GM23338 (cell line): ENCODE measurements around the gene TMEM200A. TPM values are rescaled to one million over a fixed set of nuclear protein-coding genes. Genes with fewer than 3 reads are reported as not detected.

Experiments
- ATAC-seq: fragments of 200-7000 bp; cut with Tn5 transposase; 3 replicates; pipeline ENCODE4 v1.9.1; 2020
- DNase-seq: peaks from one replicate; pipeline ENCODE4 v3.0.0-alpha.2; 2015; ENCODE audit warnings: low spot score
- H2AFZ ChIP-seq: fragments of 200-600 bp; sonication (generic); 2 replicates; pipeline ENCODE4 v1.8.0; 2016; ENCODE audit warnings: antibody characterized with exemption, mild to moderate bottlenecking, moderate library complexity
- H3F3A ChIP-seq: fragments of 200-600 bp; sonication (generic); replicated peaks from 2 replicates; pipeline ENCODE4 v1.8.0; 2017; ENCODE audit warnings: antibody characterized with exemption, mixed run types, low read depth
- H3K27ac ChIP-seq: fragments of 200-600 bp; sonication (generic); 2 replicates; pipeline ENCODE4 v1.6.1; 2016; ENCODE audit warnings: low read depth
- H3K27me3 ChIP-seq: fragments of 200-600 bp; sonication (generic); 2 replicates; pipeline ENCODE4 v1.8.0; 2016; ENCODE audit warnings: mild to moderate bottlenecking, mixed run types, moderate library complexity; ENCODE audit not compliant: insufficient read depth
- H3K36me3 ChIP-seq: fragments of 200-600 bp; sonication (generic); 2 replicates; pipeline ENCODE4 v1.8.0; 2016; ENCODE audit warnings: mild to moderate bottlenecking; ENCODE audit not compliant: insufficient read depth
- H3K4me1 ChIP-seq: fragments of 200-600 bp; sonication (generic); 2 replicates; pipeline ENCODE4 v1.8.0; 2016; ENCODE audit warnings: mild to moderate bottlenecking, moderate library complexity; ENCODE audit not compliant: insufficient read depth
- H3K4me2 ChIP-seq: fragments of 200-600 bp; sonication (generic); 2 replicates; pipeline ENCODE4 v1.7.1; 2017; ENCODE audit warnings: mixed run types
- H3K4me3 ChIP-seq: fragments of 200-600 bp; sonication (generic); 2 replicates; pipeline ENCODE4 v1.6.1; 2016; ENCODE audit warnings: mixed run types
- H3K79me2 ChIP-seq: fragments of 200-600 bp; sonication (generic); replicated peaks from 2 replicates; pipeline ENCODE4 v1.8.0; 2017; ENCODE audit warnings: mild to moderate bottlenecking; ENCODE audit not compliant: insufficient read depth
- H3K9me2 ChIP-seq: fragments of 200-600 bp; sonication (generic); 2 replicates; pipeline ENCODE4 v1.8.0; 2017; ENCODE audit not compliant: insufficient read depth
- H4K20me1 ChIP-seq: fragments of 200-600 bp; sonication (generic); replicated peaks from 2 replicates; pipeline ENCODE4 v1.8.0; 2017; ENCODE audit warnings: mild to moderate bottlenecking; ENCODE audit not compliant: insufficient read depth
- H3K27ac Mint-ChIP-seq: 2 replicates; pipeline ENCODE4 v1.8.0; 2020; ENCODE audit warnings: inconsistent platforms, mild to moderate bottlenecking, moderate library complexity, mixed read lengths
- H3K27me3 Mint-ChIP-seq: 3 replicates; pipeline ENCODE4 v1.8.0; 2022; ENCODE audit warnings: low read depth, mild to moderate bottlenecking, moderate library complexity, mixed read lengths, inconsistent platforms; ENCODE audit not compliant: insufficient read depth, poor library complexity
- H3K36me3 Mint-ChIP-seq: 3 replicates; pipeline ENCODE4 v1.8.0; 2021; ENCODE audit warnings: low read depth, mild to moderate bottlenecking, inconsistent platforms, moderate library complexity, mixed read lengths
- H3K4me1 Mint-ChIP-seq: 3 replicates; pipeline ENCODE4 v1.8.0; 2020; ENCODE audit warnings: mild to moderate bottlenecking, inconsistent platforms, mixed read lengths
- H3K4me3 Mint-ChIP-seq: 3 replicates; pipeline ENCODE4 v1.8.0; 2021; ENCODE audit warnings: moderate library complexity, mild to moderate bottlenecking, inconsistent platforms, mixed read lengths
- H3K9me3 Mint-ChIP-seq: 3 replicates; pipeline ENCODE4 v1.8.0; 2020; ENCODE audit warnings: moderate library complexity, mild to moderate bottlenecking, inconsistent platforms, mixed read lengths
- CREB1 ChIP-seq: fragments of 250-450 bp; sonication (Bioruptor Pico); IDR thresholded peaks from 2 replicates; pipeline ENCODE4 v1.5.0; 2020; ENCODE audit warnings: low read depth, mild to moderate bottlenecking, moderate library complexity
- EZH2 ChIP-seq: fragments of 200-600 bp; sonication (generic); IDR thresholded peaks from one replicate; pipeline ENCODE4 v1.8.0; 2017; ENCODE audit warnings: antibody characterized with exemption, mild to moderate bottlenecking, low read depth; ENCODE audit not compliant: unreplicated experiment
- EZH2phosphoT487 ChIP-seq: fragments of 200-600 bp; sonication (generic); IDR thresholded peaks from one replicate; pipeline ENCODE4 v1.8.1; 2018; ENCODE audit warnings: antibody characterized with exemption; ENCODE audit not compliant: unreplicated experiment
- JUNB ChIP-seq: IDR thresholded peaks from one replicate; pipeline ENCODE4 v1.6.1; 2016; ENCODE audit warnings: antibody characterized with exemption; ENCODE audit not compliant: unreplicated experiment
- NANOG ChIP-seq: IDR thresholded peaks from 2 replicates; pipeline ENCODE4 v1.6.1; 2016; ENCODE audit warnings: antibody characterized with exemption, borderline replicate concordance
- POLR2AphosphoS5 ChIP-seq: IDR thresholded peaks from 2 replicates; pipeline ENCODE4 v1.6.1; 2016; ENCODE audit warnings: antibody characterized with exemption, low read depth
- STAT1 ChIP-seq: IDR thresholded peaks from one replicate; pipeline ENCODE4 v1.6.1; 2016; ENCODE audit warnings: antibody characterized with exemption; ENCODE audit not compliant: unreplicated experiment
- ZNF114 ChIP-seq: fragments of 250-450 bp; sonication (Bioruptor Pico); IDR thresholded peaks from 2 replicates; pipeline ENCODE4 v1.5.0; 2020; ENCODE audit warnings: mild to moderate bottlenecking, moderate library complexity
- ZNF331 ChIP-seq: fragments of 250-450 bp; sonication (Bioruptor Pico); IDR thresholded peaks from 2 replicates; pipeline ENCODE4 v1.5.0; 2020; ENCODE audit warnings: low read depth, mild to moderate bottlenecking, moderate library complexity
- polyA plus RNA-seq: library from polyadenylated mRNA; unstranded; fragments of >200 nt; fragmentation: Nextera tagmentation; extraction: Ambion mirVana; gene quantifications from 2 replicates; pipeline ENCODE4 v1.2.1, GENCODE V29; 2016
- total RNA-seq: library from RNA; depleted of rRNA; stranded (reverse); fragments of >200 nt; shearing (Covaris generic); gene quantifications from 2 replicates; pipeline ENCODE4 v1.2.3, GENCODE V29; 2014
- TF ChIP-seq, protein P1 (sequence below), 2 experiments: fragments of 200-600 bp in 1 of 2; sonication (generic) in 1 of 2; conservative IDR thresholded peaks; 2 replicates each; pipeline versions ENCODE4 v1.5.1 to v1.6.1; 2016 to 2017; ENCODE audit warnings: antibody characterized with exemption in 2 of 2, low read depth in 2 of 2, mild to moderate bottlenecking in 2 of 2, moderate library complexity in 1 of 2
- TF ChIP-seq, protein P2 (sequence below): IDR thresholded peaks from one replicate; pipeline ENCODE4 v1.6.1; 2018; ENCODE audit warnings: antibody characterized with exemption; ENCODE audit not compliant: unreplicated experiment
- TF ChIP-seq, protein P3 (sequence below): fragments of 250-450 bp; sonication (Bioruptor Pico); IDR thresholded peaks from 2 replicates; pipeline ENCODE4 v1.5.0; 2020; ENCODE audit warnings: mild to moderate bottlenecking, moderate library complexity

TMEM200A gene
- total and polyA plus RNA-seq, 2 experiments from 2014 or later = 7.1 to 22.7 TPM

DNA sequence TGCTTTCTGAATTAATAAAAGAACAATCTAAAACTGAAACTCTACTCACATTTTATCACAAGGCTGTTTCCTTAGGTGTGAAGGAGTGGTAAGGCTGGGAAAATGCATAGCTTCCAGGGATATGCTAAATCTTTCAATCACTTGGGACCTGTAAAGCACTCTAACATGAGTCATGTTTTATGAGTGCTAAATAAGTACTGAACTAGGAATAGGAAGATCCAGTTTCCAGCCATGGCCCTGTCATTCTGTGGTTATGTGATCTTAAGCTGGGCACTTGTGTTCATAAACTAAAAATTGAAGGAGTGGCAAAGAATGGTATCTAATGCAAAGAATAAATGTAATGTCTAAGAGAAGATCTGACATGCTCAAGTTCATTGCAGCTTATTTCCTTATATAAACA lies 6.1 kb upstream of the TMEM200A start:
- Mint-ChIP-seq H3K36me3 (peaks cover 21% of the 10 kb centered on the region), H3K9me3 (peaks cover 12% of the 10 kb centered on the region; the same call in 2 of the 3 replicates), H3K27ac (no peak overlapping the region), H3K4me3 (no peak overlapping the region), H3K4me1 (peaks cover 10% of the 10 kb centered on the region), H3K27me3 (no peaks in the 10 kb centered on the region)
- Histone ChIP-seq H3K9me2 (no peaks in the 10 kb centered on the region), H3K27me3 (no peaks in the 10 kb centered on the region), H2AFZ (no peak overlapping the region), H3K27ac (no peak overlapping the region), H3K79me2 (0 out of 2 replicates have a peak, but pooled peaks cover 5% of the 10 kb centered on the region), H3K4me1 (peaks cover 12% of the 10 kb centered on the region), H3F3A (no peaks in the 10 kb centered on the region), H3K36me3 (no peaks in the 10 kb centered on the region), H3K4me2 (no peak overlapping the region), H3K4me3 (no peak overlapping the region), H4K20me1 (no peaks in the 10 kb centered on the region)
- no peak for ATAC-seq
- TF ChIP-seq JUNB (no peak), EZH2phosphoT487 (no peak), STAT1 (no peak), NANOG (no peak), EZH2 (no peak), ZNF331 (CRISPR knock-in tag) (no peak), CREB1 (CRISPR knock-in tag) (no peak), ZNF114 (CRISPR knock-in tag) (no peak), POLR2AphosphoS5 (no peak)
- TF ChIP-seq, protein P1, sequence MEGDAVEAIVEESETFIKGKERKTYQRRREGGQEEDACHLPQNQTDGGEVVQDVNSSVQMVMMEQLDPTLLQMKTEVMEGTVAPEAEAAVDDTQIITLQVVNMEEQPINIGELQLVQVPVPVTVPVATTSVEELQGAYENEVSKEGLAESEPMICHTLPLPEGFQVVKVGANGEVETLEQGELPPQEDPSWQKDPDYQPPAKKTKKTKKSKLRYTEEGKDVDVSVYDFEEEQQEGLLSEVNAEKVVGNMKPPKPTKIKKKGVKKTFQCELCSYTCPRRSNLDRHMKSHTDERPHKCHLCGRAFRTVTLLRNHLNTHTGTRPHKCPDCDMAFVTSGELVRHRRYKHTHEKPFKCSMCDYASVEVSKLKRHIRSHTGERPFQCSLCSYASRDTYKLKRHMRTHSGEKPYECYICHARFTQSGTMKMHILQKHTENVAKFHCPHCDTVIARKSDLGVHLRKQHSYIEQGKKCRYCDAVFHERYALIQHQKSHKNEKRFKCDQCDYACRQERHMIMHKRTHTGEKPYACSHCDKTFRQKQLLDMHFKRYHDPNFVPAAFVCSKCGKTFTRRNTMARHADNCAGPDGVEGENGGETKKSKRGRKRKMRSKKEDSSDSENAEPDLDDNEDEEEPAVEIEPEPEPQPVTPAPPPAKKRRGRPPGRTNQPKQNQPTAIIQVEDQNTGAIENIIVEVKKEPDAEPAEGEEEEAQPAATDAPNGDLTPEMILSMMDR (conservative IDR thresholded peaks at IDR 0.05; ENCODE audit: low read depth in 2 of 2) = no peak
- TF ChIP-seq, protein P2, sequence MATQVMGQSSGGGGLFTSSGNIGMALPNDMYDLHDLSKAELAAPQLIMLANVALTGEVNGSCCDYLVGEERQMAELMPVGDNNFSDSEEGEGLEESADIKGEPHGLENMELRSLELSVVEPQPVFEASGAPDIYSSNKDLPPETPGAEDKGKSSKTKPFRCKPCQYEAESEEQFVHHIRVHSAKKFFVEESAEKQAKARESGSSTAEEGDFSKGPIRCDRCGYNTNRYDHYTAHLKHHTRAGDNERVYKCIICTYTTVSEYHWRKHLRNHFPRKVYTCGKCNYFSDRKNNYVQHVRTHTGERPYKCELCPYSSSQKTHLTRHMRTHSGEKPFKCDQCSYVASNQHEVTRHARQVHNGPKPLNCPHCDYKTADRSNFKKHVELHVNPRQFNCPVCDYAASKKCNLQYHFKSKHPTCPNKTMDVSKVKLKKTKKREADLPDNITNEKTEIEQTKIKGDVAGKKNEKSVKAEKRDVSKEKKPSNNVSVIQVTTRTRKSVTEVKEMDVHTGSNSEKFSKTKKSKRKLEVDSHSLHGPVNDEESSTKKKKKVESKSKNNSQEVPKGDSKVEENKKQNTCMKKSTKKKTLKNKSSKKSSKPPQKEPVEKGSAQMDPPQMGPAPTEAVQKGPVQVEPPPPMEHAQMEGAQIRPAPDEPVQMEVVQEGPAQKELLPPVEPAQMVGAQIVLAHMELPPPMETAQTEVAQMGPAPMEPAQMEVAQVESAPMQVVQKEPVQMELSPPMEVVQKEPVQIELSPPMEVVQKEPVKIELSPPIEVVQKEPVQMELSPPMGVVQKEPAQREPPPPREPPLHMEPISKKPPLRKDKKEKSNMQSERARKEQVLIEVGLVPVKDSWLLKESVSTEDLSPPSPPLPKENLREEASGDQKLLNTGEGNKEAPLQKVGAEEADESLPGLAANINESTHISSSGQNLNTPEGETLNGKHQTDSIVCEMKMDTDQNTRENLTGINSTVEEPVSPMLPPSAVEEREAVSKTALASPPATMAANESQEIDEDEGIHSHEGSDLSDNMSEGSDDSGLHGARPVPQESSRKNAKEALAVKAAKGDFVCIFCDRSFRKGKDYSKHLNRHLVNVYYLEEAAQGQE = no peak
- TF ChIP-seq, protein P3, sequence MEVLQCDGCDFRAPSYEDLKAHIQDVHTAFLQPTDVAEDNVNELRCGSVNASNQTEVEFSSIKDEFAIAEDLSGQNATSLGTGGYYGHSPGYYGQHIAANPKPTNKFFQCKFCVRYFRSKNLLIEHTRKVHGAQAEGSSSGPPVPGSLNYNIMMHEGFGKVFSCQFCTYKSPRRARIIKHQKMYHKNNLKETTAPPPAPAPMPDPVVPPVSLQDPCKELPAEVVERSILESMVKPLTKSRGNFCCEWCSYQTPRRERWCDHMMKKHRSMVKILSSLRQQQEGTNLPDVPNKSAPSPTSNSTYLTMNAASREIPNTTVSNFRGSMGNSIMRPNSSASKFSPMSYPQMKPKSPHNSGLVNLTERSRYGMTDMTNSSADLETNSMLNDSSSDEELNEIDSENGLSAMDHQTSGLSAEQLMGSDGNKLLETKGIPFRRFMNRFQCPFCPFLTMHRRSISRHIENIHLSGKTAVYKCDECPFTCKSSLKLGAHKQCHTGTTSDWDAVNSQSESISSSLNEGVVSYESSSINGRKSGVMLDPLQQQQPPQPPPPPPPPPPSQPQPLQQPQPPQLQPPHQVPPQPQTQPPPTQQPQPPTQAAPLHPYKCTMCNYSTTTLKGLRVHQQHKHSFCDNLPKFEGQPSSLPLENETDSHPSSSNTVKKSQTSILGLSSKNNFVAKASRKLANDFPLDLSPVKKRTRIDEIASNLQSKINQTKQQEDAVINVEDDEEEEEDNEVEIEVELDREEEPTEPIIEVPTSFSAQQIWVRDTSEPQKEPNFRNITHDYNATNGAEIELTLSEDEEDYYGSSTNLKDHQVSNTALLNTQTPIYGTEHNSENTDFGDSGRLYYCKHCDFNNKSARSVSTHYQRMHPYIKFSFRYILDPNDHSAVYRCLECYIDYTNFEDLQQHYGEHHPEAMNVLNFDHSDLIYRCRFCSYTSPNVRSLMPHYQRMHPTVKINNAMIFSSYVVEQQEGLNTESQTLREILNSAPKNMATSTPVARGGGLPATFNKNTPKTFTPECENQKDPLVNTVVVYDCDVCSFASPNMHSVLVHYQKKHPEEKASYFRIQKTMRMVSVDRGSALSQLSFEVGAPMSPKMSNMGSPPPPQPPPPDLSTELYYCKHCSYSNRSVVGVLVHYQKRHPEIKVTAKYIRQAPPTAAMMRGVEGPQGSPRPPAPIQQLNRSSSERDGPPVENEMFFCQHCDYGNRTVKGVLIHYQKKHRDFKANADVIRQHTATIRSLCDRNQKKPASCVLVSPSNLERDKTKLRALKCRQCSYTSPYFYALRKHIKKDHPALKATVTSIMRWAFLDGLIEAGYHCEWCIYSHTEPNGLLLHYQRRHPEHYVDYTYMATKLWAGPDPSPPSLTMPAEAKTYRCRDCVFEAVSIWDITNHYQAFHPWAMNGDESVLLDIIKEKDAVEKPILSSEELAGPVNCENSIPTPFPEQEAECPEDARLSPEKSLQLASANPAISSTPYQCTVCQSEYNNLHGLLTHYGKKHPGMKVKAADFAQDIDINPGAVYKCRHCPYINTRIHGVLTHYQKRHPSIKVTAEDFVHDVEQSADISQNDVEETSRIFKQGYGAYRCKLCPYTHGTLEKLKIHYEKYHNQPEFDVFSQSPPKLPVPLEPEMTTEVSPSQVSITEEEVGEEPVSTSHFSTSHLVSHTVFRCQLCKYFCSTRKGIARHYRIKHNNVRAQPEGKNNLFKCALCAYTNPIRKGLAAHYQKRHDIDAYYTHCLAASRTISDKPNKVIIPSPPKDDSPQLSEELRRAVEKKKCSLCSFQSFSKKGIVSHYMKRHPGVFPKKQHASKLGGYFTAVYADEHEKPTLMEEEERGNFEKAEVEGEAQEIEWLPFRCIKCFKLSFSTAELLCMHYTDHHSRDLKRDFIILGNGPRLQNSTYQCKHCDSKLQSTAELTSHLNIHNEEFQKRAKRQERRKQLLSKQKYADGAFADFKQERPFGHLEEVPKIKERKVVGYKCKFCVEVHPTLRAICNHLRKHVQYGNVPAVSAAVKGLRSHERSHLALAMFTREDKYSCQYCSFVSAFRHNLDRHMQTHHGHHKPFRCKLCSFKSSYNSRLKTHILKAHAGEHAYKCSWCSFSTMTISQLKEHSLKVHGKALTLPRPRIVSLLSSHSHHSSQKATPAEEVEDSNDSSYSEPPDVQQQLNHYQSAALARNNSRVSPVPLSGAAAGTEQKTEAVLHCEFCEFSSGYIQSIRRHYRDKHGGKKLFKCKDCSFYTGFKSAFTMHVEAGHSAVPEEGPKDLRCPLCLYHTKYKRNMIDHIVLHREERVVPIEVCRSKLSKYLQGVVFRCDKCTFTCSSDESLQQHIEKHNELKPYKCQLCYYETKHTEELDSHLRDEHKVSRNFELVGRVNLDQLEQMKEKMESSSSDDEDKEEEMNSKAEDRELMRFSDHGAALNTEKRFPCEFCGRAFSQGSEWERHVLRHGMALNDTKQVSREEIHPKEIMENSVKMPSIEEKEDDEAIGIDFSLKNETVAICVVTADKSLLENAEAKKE (CRISPR knock-in tag) = no peak
- DNase-seq = no peak
